Liver (tissue), 9 donors: ENCODE measurements around the gene DOCK1. TPM values are rescaled to one million over a fixed set of nuclear protein-coding genes. Genes with fewer than 3 reads are reported as not detected.

Source experiments
- DNase-seq: peaks from one replicate; pipeline ENCODE4 v3.0.0-alpha.2; 2017; ENCODE audit warnings: low spot score
- H3K27ac ChIP-seq, 2 donors: one replicate each; pipeline ENCODE4 v1.7.0; 2013; ENCODE audit warnings: inconsistent platforms in 2 of 2, low read length in 2 of 2, control low read depth in 1 of 2, low read depth in 1 of 2, mild to moderate bottlenecking in 1 of 2
- H3K27me3 ChIP-seq, 4 donors: one replicate each; pipeline versions ENCODE4 v1.6.1 to v1.7.0; 2013; ENCODE audit warnings: low read length in 3 of 4, inconsistent platforms in 1 of 4, mild to moderate bottlenecking in 1 of 4, moderate library complexity in 1 of 4; ENCODE audit not compliant: control insufficient read depth in 4 of 4, insufficient read depth in 4 of 4
- H3K36me3 ChIP-seq, 4 donors: one replicate each; pipeline versions ENCODE4 v1.6.1 to v1.7.0; 2013; ENCODE audit warnings: low read length in 3 of 4, mild to moderate bottlenecking in 3 of 4, low read depth in 1 of 4, moderate library complexity in 1 of 4; ENCODE audit not compliant: control insufficient read depth in 4 of 4, insufficient read depth in 3 of 4
- H3K4me1 ChIP-seq, 4 donors: one replicate each; pipeline versions ENCODE4 v1.6.1 to v1.7.0; 2013; ENCODE audit warnings: low read length in 3 of 4, mild to moderate bottlenecking in 3 of 4, moderate library complexity in 1 of 4; ENCODE audit not compliant: control insufficient read depth in 4 of 4, insufficient read depth in 4 of 4
- H3K4me3 ChIP-seq, 3 donors: one replicate each; pipeline versions ENCODE4 v1.6.1 to v1.7.0; 2013; ENCODE audit warnings: low read length in 3 of 3, control low read depth in 1 of 3, low read depth in 1 of 3, mild to moderate bottlenecking in 1 of 3
- H3K9ac ChIP-seq, 2 donors: one replicate each; pipeline ENCODE4 v1.7.0; 2013; ENCODE audit warnings: low read length in 2 of 2, mild to moderate bottlenecking in 2 of 2, moderate library complexity in 2 of 2, control low read depth in 1 of 2, low read depth in 1 of 2
- H3K9me3 ChIP-seq, 4 donors: one replicate each; pipeline versions ENCODE4 v1.6.1 to v1.7.0; 2013; ENCODE audit warnings: low read length in 3 of 4; ENCODE audit not compliant: control insufficient read depth in 4 of 4
- EGR1 ChIP-seq, 2 donors: IDR thresholded peaks; 2 replicates each; pipeline ENCODE4 v1.6.1; 2016 to 2018; ENCODE audit warnings: antibody characterized with exemption in 2 of 2, low read depth in 2 of 2
- FOXA1 ChIP-seq: IDR thresholded peaks from 2 replicates; pipeline ENCODE4 v1.6.1; 2016; ENCODE audit warnings: antibody characterized with exemption
- FOXA2 ChIP-seq: IDR thresholded peaks from 2 replicates; pipeline ENCODE4 v1.6.1; 2016; ENCODE audit warnings: antibody characterized with exemption
- GABPA ChIP-seq, 2 donors: IDR thresholded peaks in 1 of 2; conservative IDR thresholded peaks in 1 of 2; 2 replicates each; pipeline ENCODE4 v1.6.1; 2016; ENCODE audit warnings: antibody characterized with exemption in 2 of 2, mild to moderate bottlenecking in 1 of 2, moderate library complexity in 1 of 2
- HNF4A ChIP-seq, 2 donors: conservative IDR thresholded peaks; 2 replicates each; pipeline ENCODE4 v1.6.1; 2016; ENCODE audit warnings: antibody characterized with exemption in 2 of 2, mild to moderate bottlenecking in 2 of 2
- HNF4G ChIP-seq: IDR thresholded peaks from 2 replicates; pipeline ENCODE4 v1.6.1; 2016; ENCODE audit warnings: antibody characterized with exemption
- JUND ChIP-seq, 2 donors: IDR thresholded peaks; 2 replicates each; pipeline ENCODE4 v1.6.1; 2016; ENCODE audit warnings: antibody characterized with exemption in 2 of 2
- MAX ChIP-seq: IDR thresholded peaks from 2 replicates; pipeline ENCODE4 v1.6.1; 2016; ENCODE audit warnings: antibody characterized with exemption
- NR2F2 ChIP-seq: IDR thresholded peaks from 2 replicates; pipeline ENCODE4 v1.6.1; 2016; ENCODE audit warnings: antibody characterized with exemption
- REST ChIP-seq: IDR thresholded peaks from 2 replicates; pipeline ENCODE4 v1.6.1; 2016; ENCODE audit warnings: antibody characterized with exemption, mild to moderate bottlenecking
- RXRA ChIP-seq, 2 donors: IDR thresholded peaks; 2 replicates each; pipeline ENCODE4 v1.6.1; 2017 to 2018; ENCODE audit warnings: antibody characterized with exemption in 2 of 2, mild to moderate bottlenecking in 1 of 2
- SP1 ChIP-seq: IDR thresholded peaks from 2 replicates; pipeline ENCODE4 v1.6.1; 2018; ENCODE audit warnings: antibody characterized with exemption, mild to moderate bottlenecking
- TAF1 ChIP-seq: conservative IDR thresholded peaks from 2 replicates; pipeline ENCODE4 v1.6.1; 2016; ENCODE audit warnings: antibody characterized with exemption, mild to moderate bottlenecking
- YY1 ChIP-seq: IDR thresholded peaks from 2 replicates; pipeline ENCODE4 v1.6.1; 2016; ENCODE audit warnings: antibody characterized with exemption, mild to moderate bottlenecking
- WGBS: extraction: QIAGEN DNeasy Blood & Tissue Kit; methylation state at CpG from one replicate; pipeline ENCODE4 v1.1.7; 2013; 5-methylcytosine and 5-hydroxymethylcytosine counted together
- polyA plus RNA-seq, 2 donors: library from polyadenylated mRNA; stranded (reverse) in 1 of 2; unstranded in 1 of 2; fragments of 200-250 nt in 1 of 2; fragments of >200 nt in 1 of 2; fragmentation: Nextera tagmentation in 1 of 2; extraction: Ambion mirVana in 1 of 2; gene quantifications; one replicate each; pipeline versions ENCODE4 v1.2.1 to v1.2.3, GENCODE V29; 2013 to 2015
- total RNA-seq, 2 donors: library from RNA; depleted of rRNA; stranded (reverse); fragments of >200 nt; gene quantifications; one replicate each; pipeline ENCODE4 v1.2.3, GENCODE V29; 2014
- TF ChIP-seq, protein P1 (sequence below): IDR thresholded peaks from 2 replicates; pipeline ENCODE4 v1.6.1; 2016; ENCODE audit warnings: antibody characterized with exemption
- TF ChIP-seq, protein P2 (sequence below): IDR thresholded peaks from 2 replicates; pipeline ENCODE4 v1.6.1; 2016; ENCODE audit warnings: antibody characterized with exemption
- TF ChIP-seq, protein P3 (sequence below): fragments of 150-350 bp; IDR thresholded peaks from 2 replicates; pipeline ENCODE4 v1.5.1; 2017; ENCODE audit warnings: improper control_type of control experiment, low read depth, low read length; ENCODE audit not compliant: missing input control
- donor health status: healthy.
- donor health status: healthy.
- donor health status: healthy.
- donor health status: healthy.
- donor health status: healthy.

DOCK1 gene
- total and polyA plus RNA-seq, 4 donors, result 3.8 to 28.8 (median 9.1) TPM

DNA sequence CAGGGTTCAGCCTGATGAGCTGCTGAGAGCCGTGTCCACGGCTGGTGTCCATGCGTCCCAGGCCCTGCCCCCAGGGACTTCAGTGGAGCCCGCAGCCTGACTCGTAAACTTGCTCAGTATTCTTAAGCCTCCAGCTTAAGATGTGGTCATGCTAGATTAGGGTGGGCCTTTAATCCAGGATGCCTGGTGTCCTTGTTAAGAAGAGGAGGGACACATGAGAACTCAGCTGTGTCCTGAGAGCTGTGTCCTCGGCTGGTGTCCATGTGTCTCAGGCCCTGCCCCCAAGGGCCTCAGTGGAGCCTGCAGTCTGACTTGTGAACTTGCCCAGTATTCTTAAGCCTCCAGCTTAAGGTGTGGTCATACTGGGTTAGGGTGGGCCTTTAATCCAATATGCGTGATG lies 23.0 kb downstream of the DOCK1 start (continued):
- TF ChIP-seq NR2F2, result no peak
- no peak for TF ChIP-seq FOXA2
- no peak for TF ChIP-seq FOXA1
- no peak for TF ChIP-seq SP1
- TF ChIP-seq EGR1 (IDR thresholded peaks at IDR 0.05; ENCODE audit: low read depth in 2 of 2), result no peak

- TF ChIP-seq FOXA2 (no peak), REST (no peak), JUND (IDR thresholded peaks at IDR 0.05) (no peak), FOXA1 (no peak), EGR1 (IDR thresholded peaks at IDR 0.05; ENCODE audit: low read depth in 2 of 2) (no peak), HNF4G (no peak), HNF4A (conservative IDR thresholded peaks at IDR 0.05) (no peak), MAX (no peak), GABPA (IDR thresholded peaks at IDR 0.05 in 1 of 2, conservative IDR thresholded peaks at IDR 0.05 in 1 of 2) (no peak), RXRA (IDR thresholded peaks at IDR 0.05) (no peak), YY1 (no peak), TAF1 (no peak)
- TF ChIP-seq, protein P1, sequence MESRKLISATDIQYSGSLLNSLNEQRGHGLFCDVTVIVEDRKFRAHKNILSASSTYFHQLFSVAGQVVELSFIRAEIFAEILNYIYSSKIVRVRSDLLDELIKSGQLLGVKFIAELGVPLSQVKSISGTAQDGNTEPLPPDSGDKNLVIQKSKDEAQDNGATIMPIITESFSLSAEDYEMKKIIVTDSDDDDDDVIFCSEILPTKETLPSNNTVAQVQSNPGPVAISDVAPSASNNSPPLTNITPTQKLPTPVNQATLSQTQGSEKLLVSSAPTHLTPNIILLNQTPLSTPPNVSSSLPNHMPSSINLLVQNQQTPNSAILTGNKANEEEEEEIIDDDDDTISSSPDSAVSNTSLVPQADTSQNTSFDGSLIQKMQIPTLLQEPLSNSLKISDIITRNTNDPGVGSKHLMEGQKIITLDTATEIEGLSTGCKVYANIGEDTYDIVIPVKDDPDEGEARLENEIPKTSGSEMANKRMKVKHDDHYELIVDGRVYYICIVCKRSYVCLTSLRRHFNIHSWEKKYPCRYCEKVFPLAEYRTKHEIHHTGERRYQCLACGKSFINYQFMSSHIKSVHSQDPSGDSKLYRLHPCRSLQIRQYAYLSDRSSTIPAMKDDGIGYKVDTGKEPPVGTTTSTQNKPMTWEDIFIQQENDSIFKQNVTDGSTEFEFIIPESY, result no peak
- TF ChIP-seq, protein P2, sequence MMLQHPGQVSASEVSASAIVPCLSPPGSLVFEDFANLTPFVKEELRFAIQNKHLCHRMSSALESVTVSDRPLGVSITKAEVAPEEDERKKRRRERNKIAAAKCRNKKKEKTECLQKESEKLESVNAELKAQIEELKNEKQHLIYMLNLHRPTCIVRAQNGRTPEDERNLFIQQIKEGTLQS, result no peak
- TF ChIP-seq, protein P3, sequence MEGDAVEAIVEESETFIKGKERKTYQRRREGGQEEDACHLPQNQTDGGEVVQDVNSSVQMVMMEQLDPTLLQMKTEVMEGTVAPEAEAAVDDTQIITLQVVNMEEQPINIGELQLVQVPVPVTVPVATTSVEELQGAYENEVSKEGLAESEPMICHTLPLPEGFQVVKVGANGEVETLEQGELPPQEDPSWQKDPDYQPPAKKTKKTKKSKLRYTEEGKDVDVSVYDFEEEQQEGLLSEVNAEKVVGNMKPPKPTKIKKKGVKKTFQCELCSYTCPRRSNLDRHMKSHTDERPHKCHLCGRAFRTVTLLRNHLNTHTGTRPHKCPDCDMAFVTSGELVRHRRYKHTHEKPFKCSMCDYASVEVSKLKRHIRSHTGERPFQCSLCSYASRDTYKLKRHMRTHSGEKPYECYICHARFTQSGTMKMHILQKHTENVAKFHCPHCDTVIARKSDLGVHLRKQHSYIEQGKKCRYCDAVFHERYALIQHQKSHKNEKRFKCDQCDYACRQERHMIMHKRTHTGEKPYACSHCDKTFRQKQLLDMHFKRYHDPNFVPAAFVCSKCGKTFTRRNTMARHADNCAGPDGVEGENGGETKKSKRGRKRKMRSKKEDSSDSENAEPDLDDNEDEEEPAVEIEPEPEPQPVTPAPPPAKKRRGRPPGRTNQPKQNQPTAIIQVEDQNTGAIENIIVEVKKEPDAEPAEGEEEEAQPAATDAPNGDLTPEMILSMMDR, result no peak
- no peak overlapping the region for H3K27ac ChIP-seq
- H3K9ac ChIP-seq, result no peak overlapping the region
- H3K4me1 ChIP-seq, result peaks cover 9 to 22% (median 15%) of the 10 kb centered on the region in 4 donors
- 89% methylated on average over 8 of the region's 8 CpGs for WGBS
- no peak for DNase-seq
- H3K27me3 ChIP-seq, result no peaks in the 10 kb centered on the region
- no peak overlapping the region for H3K4me3 ChIP-seq
- H3K36me3 ChIP-seq, result peaks cover 0 to 3% (median 0%) of the 10 kb centered on the region in 4 donors
- H3K9me3 ChIP-seq, result no peaks in the 10 kb centered on the region
Measured at GRCh38 chr10:126929391-126929790, 24.2 kb downstream of the DOCK1 start.
